ENCODE results near the gene GIPC1.
A peak's percentile ranks its signal among the peaks of the same experiment; 100 is the strongest.

- 0 out of 2 replicates have a peak, but pooled peaks have one; percentile 60 for TF ChIP-seq RARB (CRISPR knock-in tag; IDR thresholded peaks at IDR 0.05)
- TF ChIP-seq CTCF (IDR thresholded peaks at IDR 0.05) = no peak
- TF ChIP-seq RFX5 (IDR thresholded peaks at IDR 0.05) = no peak
Observed at GRCh38 chr19:14517840-14518505, 22.0 kb upstream of the GIPC1 start, which contains the start of gene DNAJB1.

All from A549 (cell line).